HG03095 (cell line): ENCODE results near the gene PCIF1.
"Not testable (repeated sequence)": the region's sequence is repeated elsewhere in the genome, so short reads cannot be mapped to it uniquely, and the experiment has no call there.

Source experiments
- ATAC-seq: cut with Tn5 transposase; IDR thresholded peaks from one replicate; pipeline ENCODE4 v1.9.1; 2021; ENCODE audit warnings: moderate library complexity; ENCODE audit not compliant: unreplicated experiment

Gene PCIF1

GRCh38 chr20:45946149-45946970 lies 11.9 kb downstream of the PCIF1 start:
- no peak for ATAC-seq

GRCh38 chr20:45947110-45947866 lies 12.8 kb downstream of the PCIF1 start:
- ATAC-seq: no peak

- ATAC-seq: no peak
Measured at GRCh38 chr20:45948261-45948733, 13.8 kb downstream of the PCIF1 start.

GRCh38 chr20:45948742-45949541 lies 14.5 kb downstream of the PCIF1 start:
- no peak for ATAC-seq

- ATAC-seq: no peak
Measured at GRCh38 chr20:45949542-45950329, 15.3 kb downstream of the PCIF1 start.

- ATAC-seq: no peak
Measured at GRCh38 chr20:45950330-45950646, 15.8 kb downstream of the PCIF1 start.

- no peak for ATAC-seq
Measured at GRCh38 chr20:45951925-45952834, 17.7 kb downstream of the PCIF1 start.

GRCh38 chr20:45952861-45953260 lies 18.4 kb downstream of the PCIF1 start:
- ATAC-seq: no peak

- no peak for ATAC-seq
Measured at GRCh38 chr20:45953672-45954071, 19.2 kb downstream of the PCIF1 start.

GRCh38 chr20:45956326-45956725 lies 21.8 kb downstream of the PCIF1 start:
- ATAC-seq: not testable (repeated sequence)

- no peak for ATAC-seq
Measured at GRCh38 chr20:45957021-45957941, 22.8 kb downstream of the PCIF1 start.

GRCh38 chr20:45958593-45958992 lies 24.1 kb downstream of the PCIF1 start:
- no peak for ATAC-seq

- no peak for ATAC-seq
Measured at GRCh38 chr20:45959126-45959525, 24.6 kb downstream of the PCIF1 start.

GRCh38 chr20:45959956-45960630 lies 25.6 kb downstream of the PCIF1 start:
- no peak for ATAC-seq

- ATAC-seq: no peak
Measured at GRCh38 chr20:45962031-45962755, 27.7 kb downstream of the PCIF1 start.

GRCh38 chr20:45963059-45964005 lies 28.8 kb downstream of the PCIF1 start:
- ATAC-seq: no peak
